ENCODE data around the gene PLA2G6. TPM values are rescaled to one million over a fixed set of nuclear protein-coding genes. Genes with fewer than 3 reads are reported as not detected.

Gene PLA2G6
- total RNA-seq, 2 experiments from 2014 or later, result 31.5 to 32.2 TPM

- Mint-ChIP-seq H3K36me3 (peaks cover 12% of the 10 kb centered on the region), H3K4me3 (no peak overlapping the region), H3K27me3 (no peaks in the 10 kb centered on the region), H3K9me3 (no peaks in the 10 kb centered on the region), H3K27ac (no peak overlapping the region), H3K4me1 (peaks cover 16% of the 10 kb centered on the region)
- DNase-seq, result no peak
Observed at GRCh38 chr22:38220163-38220562, 38.5 kb upstream of the PLA2G6 start.

- no peak for DNase-seq
- H3K27ac Mint-ChIP-seq, result no peak overlapping the region
- no peak overlapping the region for H3K4me3 Mint-ChIP-seq
- H3K27me3 Mint-ChIP-seq, result no peaks in the 10 kb centered on the region
- no peaks in the 10 kb centered on the region for H3K9me3 Mint-ChIP-seq
- peaks cover 16% of the 10 kb centered on the region for H3K4me1 Mint-ChIP-seq
- peaks cover 16% of the 10 kb centered on the region for H3K36me3 Mint-ChIP-seq
Observed at GRCh38 chr22:38219632-38220031, 38.0 kb upstream of the PLA2G6 start.

GRCh38 chr22:38218661-38219622, 37.3 kb upstream of the PLA2G6 start:
- no peaks in the 10 kb centered on the region for H3K9me3 Mint-ChIP-seq
- H3K4me1 Mint-ChIP-seq, result peaks cover 16% of the 10 kb centered on the region
- H3K27me3 Mint-ChIP-seq, result no peaks in the 10 kb centered on the region
- H3K4me3 Mint-ChIP-seq, result no peak overlapping the region
- peak overlapping the region; percentile 35 for H3K27ac Mint-ChIP-seq
- H3K36me3 Mint-ChIP-seq, result peaks cover 16% of the 10 kb centered on the region
- DNase-seq, result peak; percentile 26

- Mint-ChIP-seq H3K9me3 (no peaks in the 10 kb centered on the region), H3K36me3 (peaks cover 18% of the 10 kb centered on the region), H3K4me3 (no peak overlapping the region), H3K27ac (no peak overlapping the region), H3K27me3 (no peaks in the 10 kb centered on the region), H3K4me1 (peaks cover 21% of the 10 kb centered on the region)
- no peak for DNase-seq
Observed at GRCh38 chr22:38215156-38216038, 33.8 kb upstream of the PLA2G6 start.

GRCh38 chr22:38214302-38215056, 32.8 kb upstream of the PLA2G6 start:
- no peaks in the 10 kb centered on the region for H3K27me3 Mint-ChIP-seq
- H3K4me1 Mint-ChIP-seq, result peaks cover 26% of the 10 kb centered on the region
- H3K9me3 Mint-ChIP-seq, result no peaks in the 10 kb centered on the region
- peaks cover 21% of the 10 kb centered on the region for H3K36me3 Mint-ChIP-seq
- H3K4me3 Mint-ChIP-seq, result no peak overlapping the region
- DNase-seq, result peak; percentile 59
- H3K27ac Mint-ChIP-seq, result no peak overlapping the region

- Mint-ChIP-seq H3K36me3 (peaks cover 21% of the 10 kb centered on the region), H3K4me3 (no peak overlapping the region), H3K27me3 (no peaks in the 10 kb centered on the region), H3K27ac (no peak overlapping the region), H3K9me3 (no peaks in the 10 kb centered on the region), H3K4me1 (peaks cover 20% of the 10 kb centered on the region)
- no peak for DNase-seq
Observed at GRCh38 chr22:38213990-38214301, 32.3 kb upstream of the PLA2G6 start.

GRCh38 chr22:38213319-38213989, 31.8 kb upstream of the PLA2G6 start:
- peaks cover 21% of the 10 kb centered on the region for H3K36me3 Mint-ChIP-seq
- H3K9me3 Mint-ChIP-seq, result no peaks in the 10 kb centered on the region
- H3K27me3 Mint-ChIP-seq, result no peaks in the 10 kb centered on the region
- no peak for DNase-seq
- H3K4me1 Mint-ChIP-seq, result peaks cover 19% of the 10 kb centered on the region
- no peak overlapping the region for H3K27ac Mint-ChIP-seq
- H3K4me3 Mint-ChIP-seq, result no peak overlapping the region

- no peak overlapping the region for H3K4me3 Mint-ChIP-seq
- no peak overlapping the region for H3K27ac Mint-ChIP-seq
- H3K9me3 Mint-ChIP-seq, result no peaks in the 10 kb centered on the region
- no peaks in the 10 kb centered on the region for H3K27me3 Mint-ChIP-seq
- no peak for DNase-seq
- H3K36me3 Mint-ChIP-seq, result peaks cover 21% of the 10 kb centered on the region
- peaks cover 13% of the 10 kb centered on the region for H3K4me1 Mint-ChIP-seq
Observed at GRCh38 chr22:38212442-38212841, 30.8 kb upstream of the PLA2G6 start.

- no peaks in the 10 kb centered on the region for H3K9me3 Mint-ChIP-seq
- no peak overlapping the region for H3K4me3 Mint-ChIP-seq
- no peaks in the 10 kb centered on the region for H3K27me3 Mint-ChIP-seq
- peaks cover 13% of the 10 kb centered on the region for H3K4me1 Mint-ChIP-seq
- H3K36me3 Mint-ChIP-seq, result peaks cover 20% of the 10 kb centered on the region
- no peak for DNase-seq
- H3K27ac Mint-ChIP-seq, result no peak overlapping the region
Observed at GRCh38 chr22:38211556-38211955, 29.9 kb upstream of the PLA2G6 start.

- Mint-ChIP-seq H3K4me3 (no peak overlapping the region), H3K36me3 (peaks cover 5% of the 10 kb centered on the region), H3K27me3 (no peaks in the 10 kb centered on the region), H3K9me3 (no peaks in the 10 kb centered on the region), H3K4me1 (peaks cover 26% of the 10 kb centered on the region), H3K27ac (no peak overlapping the region)
- DNase-seq, result no peak
Observed at GRCh38 chr22:38208551-38208968, 26.9 kb upstream of the PLA2G6 start.

- no peak overlapping the region for H3K27ac Mint-ChIP-seq
- no peaks in the 10 kb centered on the region for H3K9me3 Mint-ChIP-seq
- no peak overlapping the region for H3K4me3 Mint-ChIP-seq
- H3K27me3 Mint-ChIP-seq, result no peaks in the 10 kb centered on the region
- H3K36me3 Mint-ChIP-seq, result peaks cover 4% of the 10 kb centered on the region
- no peak for DNase-seq
- peaks cover 25% of the 10 kb centered on the region for H3K4me1 Mint-ChIP-seq
Observed at GRCh38 chr22:38207898-38208432, 26.3 kb upstream of the PLA2G6 start.

GRCh38 chr22:38205261-38206128, 23.9 kb upstream of the PLA2G6 start:
- Mint-ChIP-seq H3K4me1 (peaks cover 35% of the 10 kb centered on the region), H3K9me3 (no peaks in the 10 kb centered on the region), H3K27me3 (no peaks in the 10 kb centered on the region), H3K27ac (no peak overlapping the region), H3K36me3 (peaks cover 4% of the 10 kb centered on the region), H3K4me3 (no peak overlapping the region)
- no peak for DNase-seq

GRCh38 chr22:38204784-38205183, 23.2 kb upstream of the PLA2G6 start:
- Mint-ChIP-seq H3K4me3 (no peak overlapping the region), H3K36me3 (no peaks in the 10 kb centered on the region), H3K9me3 (no peaks in the 10 kb centered on the region), H3K27ac (peak overlapping the region; percentile 2), H3K27me3 (no peaks in the 10 kb centered on the region), H3K4me1 (peaks cover 31% of the 10 kb centered on the region)
- no peak for DNase-seq

Data from activated naive CD8-positive, alpha-beta T cell treated with anti-CD3 and anti-CD28 coated beads for 36 hours (primary cell).